Neural crest cell (in vitro differentiated cells): ENCODE data around the gene EYA4. TPM values are rescaled to one million over a fixed set of nuclear protein-coding genes. Genes with fewer than 3 reads are reported as not detected.

Experiments
- DNase-seq: peaks from one replicate; pipeline ENCODE4 v3.0.0; 2021; ENCODE audit warnings: low read depth, mixed read lengths, low spot score
- H3K27ac Mint-ChIP-seq: one replicate; pipeline ENCODE4 v1.8.0; 2021; ENCODE audit warnings: mild to moderate bottlenecking, mixed read lengths; ENCODE audit not compliant: unreplicated experiment
- H3K27me3 Mint-ChIP-seq: 2 replicates; pipeline ENCODE4 v1.8.0; 2021; ENCODE audit warnings: low read depth, mild to moderate bottlenecking, mixed read lengths
- H3K36me3 Mint-ChIP-seq: 2 replicates; pipeline ENCODE4 v1.8.0; 2021; ENCODE audit warnings: low read depth, mild to moderate bottlenecking, mixed read lengths
- H3K4me1 Mint-ChIP-seq: 2 replicates; pipeline ENCODE4 v1.8.0; 2021; ENCODE audit warnings: mixed read lengths
- H3K4me3 Mint-ChIP-seq: one replicate; pipeline ENCODE4 v1.8.0; 2021; ENCODE audit warnings: mild to moderate bottlenecking, mixed read lengths
- H3K9me3 Mint-ChIP-seq: 2 replicates; pipeline ENCODE4 v1.8.0; 2021; ENCODE audit warnings: mixed read lengths
- total RNA-seq: library from RNA; stranded (reverse); gene quantifications from 2 replicates; pipeline ENCODE4 v1.2.1, GENCODE V29; 2021
- TF ChIP-seq, protein P1 (sequence below): fragments of 200-600 bp; sonication (generic); conservative IDR thresholded peaks from 2 replicates; pipeline ENCODE4 v1.5.0; 2021; ENCODE audit warnings: antibody characterized with exemption, mild to moderate bottlenecking

Gene EYA4
- total RNA-seq, 1 donor from 2014 or later, result 1.6 TPM

DNA sequence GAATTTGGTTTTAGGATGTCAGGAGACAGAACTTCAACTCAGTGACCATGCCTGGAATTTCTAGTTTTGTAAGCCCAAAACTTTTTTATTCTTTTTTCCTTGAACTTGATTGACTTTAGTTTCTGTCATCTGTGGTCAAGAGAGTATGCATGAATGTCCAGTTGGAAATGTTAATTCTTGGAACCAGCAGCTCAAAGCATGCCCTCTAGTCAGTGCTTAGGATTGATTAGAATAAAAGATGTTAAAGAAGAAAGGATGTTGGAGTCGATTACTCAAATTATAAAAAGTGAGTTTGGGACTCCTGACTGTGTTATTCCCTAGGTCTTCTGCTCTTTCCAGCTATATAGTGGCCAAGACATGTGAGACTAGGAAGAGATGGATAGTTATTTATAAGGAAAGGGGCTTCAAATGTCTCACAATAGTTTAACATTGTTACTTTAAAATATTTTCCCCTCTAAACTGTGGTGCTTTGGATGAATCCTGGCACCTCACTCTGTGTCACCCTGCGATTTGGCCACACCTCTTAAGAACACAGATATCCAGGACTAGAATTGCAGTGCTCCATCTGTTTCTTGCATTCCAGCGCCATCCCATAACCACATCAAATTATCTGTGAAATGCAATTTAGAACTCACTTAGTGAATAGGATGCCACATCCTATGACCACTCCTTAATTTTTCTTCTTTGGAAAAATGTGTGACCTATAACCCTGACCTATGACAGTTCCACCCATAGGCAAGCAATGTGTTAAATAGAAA is 298.5 kb downstream of the EYA4 start:
- no peak for DNase-seq
- H3K27ac Mint-ChIP-seq, result no peak overlapping the region
- H3K9me3 Mint-ChIP-seq, result no peaks in the 10 kb centered on the region
- TF ChIP-seq, protein P1, sequence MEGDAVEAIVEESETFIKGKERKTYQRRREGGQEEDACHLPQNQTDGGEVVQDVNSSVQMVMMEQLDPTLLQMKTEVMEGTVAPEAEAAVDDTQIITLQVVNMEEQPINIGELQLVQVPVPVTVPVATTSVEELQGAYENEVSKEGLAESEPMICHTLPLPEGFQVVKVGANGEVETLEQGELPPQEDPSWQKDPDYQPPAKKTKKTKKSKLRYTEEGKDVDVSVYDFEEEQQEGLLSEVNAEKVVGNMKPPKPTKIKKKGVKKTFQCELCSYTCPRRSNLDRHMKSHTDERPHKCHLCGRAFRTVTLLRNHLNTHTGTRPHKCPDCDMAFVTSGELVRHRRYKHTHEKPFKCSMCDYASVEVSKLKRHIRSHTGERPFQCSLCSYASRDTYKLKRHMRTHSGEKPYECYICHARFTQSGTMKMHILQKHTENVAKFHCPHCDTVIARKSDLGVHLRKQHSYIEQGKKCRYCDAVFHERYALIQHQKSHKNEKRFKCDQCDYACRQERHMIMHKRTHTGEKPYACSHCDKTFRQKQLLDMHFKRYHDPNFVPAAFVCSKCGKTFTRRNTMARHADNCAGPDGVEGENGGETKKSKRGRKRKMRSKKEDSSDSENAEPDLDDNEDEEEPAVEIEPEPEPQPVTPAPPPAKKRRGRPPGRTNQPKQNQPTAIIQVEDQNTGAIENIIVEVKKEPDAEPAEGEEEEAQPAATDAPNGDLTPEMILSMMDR, result no peak
- peaks cover 39% of the 10 kb centered on the region for H3K27me3 Mint-ChIP-seq
- H3K4me3 Mint-ChIP-seq, result no peak overlapping the region
- no peaks in the 10 kb centered on the region for H3K4me1 Mint-ChIP-seq
- no peaks in the 10 kb centered on the region for H3K36me3 Mint-ChIP-seq

DNA sequence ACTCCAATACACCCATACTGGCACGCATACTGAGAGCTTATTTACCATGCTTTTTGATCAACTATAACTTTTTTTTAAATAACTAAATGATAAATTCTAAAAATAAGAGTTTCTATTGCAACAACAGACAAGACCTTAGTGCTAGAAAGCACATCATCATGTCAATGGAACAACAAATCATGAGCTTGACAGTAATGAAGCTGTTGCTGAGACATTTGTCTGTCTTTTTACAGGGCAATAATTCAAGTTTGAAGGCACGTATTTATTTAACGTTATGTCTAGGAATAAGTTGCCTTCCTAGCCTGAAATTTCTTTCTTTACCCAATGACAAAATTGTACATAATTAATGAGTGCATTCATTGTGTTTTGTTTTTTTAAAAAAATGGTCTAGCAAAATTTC is 299.2 kb downstream of the EYA4 start:
- Mint-ChIP-seq H3K4me1 (no peaks in the 10 kb centered on the region), H3K27ac (no peak overlapping the region), H3K36me3 (no peaks in the 10 kb centered on the region), H3K9me3 (no peaks in the 10 kb centered on the region), H3K27me3 (peaks cover 44% of the 10 kb centered on the region), H3K4me3 (no peak overlapping the region)
- DNase-seq, result no peak
- TF ChIP-seq, protein P1, result no peak

DNA sequence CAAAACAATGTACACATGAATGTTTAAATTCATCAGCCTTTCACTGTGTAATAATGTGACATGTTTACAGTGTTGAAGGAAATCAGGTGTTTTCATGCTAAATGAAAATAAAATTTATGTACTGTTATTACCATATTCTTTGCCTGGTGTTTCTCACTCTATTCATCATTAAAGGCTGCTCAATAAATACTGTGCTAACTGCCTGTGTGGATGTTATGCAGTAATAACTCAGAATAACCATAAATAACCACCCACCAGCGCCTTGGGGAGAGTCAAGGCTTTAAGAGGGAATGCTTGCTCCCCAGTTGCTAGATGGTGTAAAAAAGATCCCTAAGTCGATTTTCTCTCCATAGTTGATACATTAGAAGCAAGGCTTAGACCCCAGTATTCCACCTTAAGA is 299.9 kb downstream of the EYA4 start:
- H3K27me3 Mint-ChIP-seq, result peaks cover 47% of the 10 kb centered on the region

DNA sequence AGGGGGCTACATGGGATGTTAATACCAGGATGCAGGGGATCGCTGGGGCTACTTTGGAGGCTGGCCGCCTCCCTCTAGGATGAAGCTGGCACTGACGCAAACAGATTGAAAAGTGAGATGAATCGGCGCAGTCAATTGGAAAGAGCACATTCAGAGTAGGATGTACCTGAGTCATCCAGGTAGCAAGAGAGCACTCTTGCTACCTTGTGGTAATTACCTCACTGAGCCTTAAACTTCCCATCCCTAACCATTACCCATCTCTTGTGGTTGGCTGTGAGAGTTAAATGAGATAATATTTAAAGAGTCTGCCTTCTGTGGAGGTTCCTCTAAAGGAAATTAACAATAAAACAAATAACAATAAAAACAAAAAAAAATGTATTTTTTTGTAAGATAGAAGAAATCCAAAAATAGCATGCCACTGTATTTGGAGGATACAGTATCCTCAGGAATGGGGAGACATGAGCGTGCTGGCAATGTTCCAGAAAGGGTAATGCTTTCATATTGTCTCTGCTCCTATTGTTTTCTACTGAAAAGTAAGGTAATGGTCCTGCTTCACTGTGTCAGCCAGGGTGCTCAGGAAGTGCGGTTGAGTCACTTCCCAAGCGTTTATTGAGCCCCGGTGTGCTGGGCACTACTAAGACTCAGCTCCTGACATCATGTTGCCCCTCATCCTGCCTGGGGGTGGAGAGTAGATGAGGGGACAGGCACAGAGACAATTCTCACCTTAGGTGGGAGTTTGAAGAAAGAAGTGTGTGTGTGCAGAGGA is 301.1 kb downstream of the EYA4 start:
- Mint-ChIP-seq H3K4me3 (no peak overlapping the region), H3K27me3 (peaks cover 56% of the 10 kb centered on the region), H3K9me3 (no peaks in the 10 kb centered on the region), H3K4me1 (no peaks in the 10 kb centered on the region), H3K27ac (no peak overlapping the region), H3K36me3 (no peaks in the 10 kb centered on the region)
- TF ChIP-seq, protein P1, result no peak
- DNase-seq, result no peak

More for the DNA sequence above, 299.9 kb downstream of the EYA4 start:
- Mint-ChIP-seq H3K36me3 (no peaks in the 10 kb centered on the region), H3K4me1 (no peaks in the 10 kb centered on the region), H3K4me3 (no peak overlapping the region), H3K9me3 (no peaks in the 10 kb centered on the region), H3K27ac (no peak overlapping the region)
- TF ChIP-seq, protein P1, result no peak
- no peak for DNase-seq

DNA sequence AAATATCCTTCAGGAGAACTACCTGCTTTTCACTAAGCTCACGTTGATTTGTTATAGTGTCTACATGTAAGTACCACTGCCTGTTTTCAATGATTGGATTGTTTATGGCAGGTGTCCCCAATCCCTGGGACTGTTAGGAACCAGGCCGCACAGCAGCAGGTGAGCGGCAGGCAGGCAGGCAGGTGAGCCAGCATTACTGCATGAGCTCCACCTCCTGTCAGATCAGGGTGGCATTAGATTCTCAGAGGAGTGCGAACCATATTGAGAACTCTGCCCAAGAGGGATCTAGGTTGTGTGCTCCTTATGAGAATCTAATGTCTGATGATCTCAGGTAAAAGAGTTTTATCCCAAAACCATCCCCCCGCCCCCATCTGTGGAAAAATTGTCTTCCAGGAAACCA is 303.3 kb downstream of the EYA4 start:
- Mint-ChIP-seq H3K4me1 (peaks cover 15% of the 10 kb centered on the region), H3K9me3 (no peaks in the 10 kb centered on the region), H3K27me3 (peaks cover 69% of the 10 kb centered on the region), H3K36me3 (no peaks in the 10 kb centered on the region), H3K27ac (no peak overlapping the region), H3K4me3 (no peak overlapping the region)
- DNase-seq, result no peak
- TF ChIP-seq, protein P1, result no peak
